ENCODE measurements around the gene LHX6. TPM values are rescaled to one million over a fixed set of nuclear protein-coding genes. Genes with fewer than 3 reads are reported as not detected.

LHX6 gene
- total RNA-seq, 1 experiment from 2014 or later, result 1.8 TPM

DNA sequence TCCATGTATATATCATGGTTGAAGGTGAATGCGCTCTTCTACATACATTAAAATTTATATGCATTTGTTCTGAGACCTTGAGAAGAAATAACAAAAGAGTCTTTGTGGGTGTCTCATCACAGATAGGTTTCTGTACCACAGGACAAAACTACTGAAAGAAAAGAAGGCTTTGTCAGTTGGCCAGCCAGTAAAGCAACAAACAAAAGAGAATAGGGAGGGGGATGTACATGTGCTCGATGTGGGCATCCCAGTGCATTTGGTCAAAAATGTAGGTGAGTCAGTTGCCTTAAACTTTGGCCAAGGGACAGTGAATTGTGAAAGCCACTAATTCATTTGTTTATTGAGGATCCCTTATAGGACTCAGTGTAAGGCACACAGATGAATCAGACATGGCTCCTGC is 22.6 kb upstream of the LHX6 start:
- H3K27me3 Mint-ChIP-seq (ENCODE audit: low read depth), result no peaks in the 10 kb centered on the region
- H3K23ac ChIP-seq (ENCODE audit: insufficient read length, low read depth, low read length), result no peak overlapping the region
- H3T11ph ChIP-seq (ENCODE audit: low read length), result no peak overlapping the region
- H3K56ac ChIP-seq (ENCODE audit: insufficient read length, low read depth, low read length), result no peak overlapping the region
- no CpG with 5 or more reads among the region's 2 CpGs for WGBS (ENCODE audit: extremely low coverage, insufficient read length, low lambda C conversion rate)
- H3K9me3 Mint-ChIP-seq, result no peaks in the 10 kb centered on the region
- no peak overlapping the region for H2BK120ac ChIP-seq (ENCODE audit: low read depth, low read length, poor library complexity, severe bottlenecking)
- peaks cover 8% of the 10 kb centered on the region for H3K4me1 ChIP-seq (ENCODE audit: insufficient read depth, low read length)
- no peak overlapping the region for H3K18ac ChIP-seq (ENCODE audit: insufficient read length, low read depth, low read length)
- H3K79me1 ChIP-seq (ENCODE audit: insufficient read depth, low read depth, low read length, poor library complexity, severe bottlenecking), result peaks cover 5% of the 10 kb centered on the region
- no peak overlapping the region for H2BK5ac ChIP-seq (ENCODE audit: insufficient read length, low read length)
- no peak for TF ChIP-seq CTCF (conservative IDR thresholded peaks at IDR 0.05)
- no peak overlapping the region for H3K4me2 ChIP-seq (ENCODE audit: insufficient read depth, insufficient read length, low read length)
- H3K9ac ChIP-seq (ENCODE audit: extremely low read depth, insufficient read length, low read length), result no peak overlapping the region
- H3K4me1 Mint-ChIP-seq, result peaks cover 25 to 26% of the 10 kb centered on the region in 2 experiments
- H4K8ac ChIP-seq (replicated peaks; ENCODE audit: insufficient read length, low read depth, low read length), result no peak overlapping the region
- H3K79me2 ChIP-seq (ENCODE audit: insufficient read depth, low read length), result no peaks in the 10 kb centered on the region
- H4K20me1 ChIP-seq (ENCODE audit: control insufficient read depth, insufficient read depth, insufficient read length), result no peaks in the 10 kb centered on the region
- H4K91ac ChIP-seq (ENCODE audit: insufficient read length, low read depth, low read length), result no peak overlapping the region
- DNase-seq, result no peak
- H3K36me3 Mint-ChIP-seq (ENCODE audit: insufficient read depth in 1 of 3, low read depth in 3 of 3), result peaks cover 9 to 37% (median 28%) of the 10 kb centered on the region in 3 experiments
- no peak overlapping the region for H2BK12ac ChIP-seq (ENCODE audit: insufficient read length, low read depth, low read length)
- H3K27me3 ChIP-seq (ENCODE audit: insufficient read depth, low read length), result no peaks in the 10 kb centered on the region
- no peak overlapping the region for H4K5ac ChIP-seq (ENCODE audit: insufficient read length, low read depth, low read length)
- H3K27ac Mint-ChIP-seq, result no peak overlapping the region
- no peak overlapping the region for H2AK5ac ChIP-seq (ENCODE audit: insufficient read length, low read length)
- no peak overlapping the region for H2BK15ac ChIP-seq (ENCODE audit: low read depth, low read length)
- H3K4me3 Mint-ChIP-seq, result no peak overlapping the region
- H3K14ac ChIP-seq (ENCODE audit: insufficient read depth, low read length), result no peak overlapping the region
- H3K23me2 ChIP-seq (ENCODE audit: insufficient read length, low read depth, low read length, poor library complexity, severe bottlenecking), result no peaks in the 10 kb centered on the region
- no peak overlapping the region for H2AFZ ChIP-seq (ENCODE audit: low read length)
- no peak overlapping the region for H3K4ac ChIP-seq (ENCODE audit: low read depth, low read length)
- H3K9me3 ChIP-seq (ENCODE audit: control insufficient read depth, low read depth, low read length), result no peaks in the 10 kb centered on the region
- H3K27ac ChIP-seq (ENCODE audit: insufficient read length, low read depth, low read length), result no peak overlapping the region
- no peak overlapping the region for H2BK20ac ChIP-seq (ENCODE audit: low read depth, low read length, poor library complexity, severe bottlenecking)

Measured in H9 (cell line).